Stimulated activated CD4-positive, alpha-beta T cell treated with anti-CD3 and anti-CD28 coated beads, Interleukin-4, amount 100 ng/mL, for 48 hours (primary cell): ENCODE data around the gene TMEM63A.

Experiments
- DNase-seq, 2 donors: peaks; one replicate each; pipeline ENCODE4 v3.0.0-alpha.2; 2020; ENCODE audit warnings: low read depth in 2 of 2

TMEM63A gene

DNA sequence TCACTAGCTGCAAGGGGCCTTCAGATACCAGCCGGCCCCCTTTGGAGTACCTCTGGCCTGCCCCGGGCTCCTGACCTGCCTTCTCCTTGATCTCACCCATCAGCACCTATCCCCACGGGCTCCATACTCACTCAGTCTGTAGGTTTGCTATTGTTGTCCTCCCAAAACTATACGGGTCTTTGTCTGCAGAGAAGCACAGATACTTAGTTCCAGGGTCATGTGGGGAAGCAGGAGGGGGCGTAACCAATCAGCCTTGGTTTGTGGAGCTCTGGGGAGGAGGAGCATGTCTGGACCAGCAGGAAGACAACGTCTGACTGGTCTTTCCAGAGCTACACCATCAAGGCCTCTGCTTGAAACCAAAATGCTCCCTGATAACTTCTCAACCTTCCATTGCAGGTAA, 15.2 kb downstream of the TMEM63A start:
- no peak for DNase-seq

DNA sequence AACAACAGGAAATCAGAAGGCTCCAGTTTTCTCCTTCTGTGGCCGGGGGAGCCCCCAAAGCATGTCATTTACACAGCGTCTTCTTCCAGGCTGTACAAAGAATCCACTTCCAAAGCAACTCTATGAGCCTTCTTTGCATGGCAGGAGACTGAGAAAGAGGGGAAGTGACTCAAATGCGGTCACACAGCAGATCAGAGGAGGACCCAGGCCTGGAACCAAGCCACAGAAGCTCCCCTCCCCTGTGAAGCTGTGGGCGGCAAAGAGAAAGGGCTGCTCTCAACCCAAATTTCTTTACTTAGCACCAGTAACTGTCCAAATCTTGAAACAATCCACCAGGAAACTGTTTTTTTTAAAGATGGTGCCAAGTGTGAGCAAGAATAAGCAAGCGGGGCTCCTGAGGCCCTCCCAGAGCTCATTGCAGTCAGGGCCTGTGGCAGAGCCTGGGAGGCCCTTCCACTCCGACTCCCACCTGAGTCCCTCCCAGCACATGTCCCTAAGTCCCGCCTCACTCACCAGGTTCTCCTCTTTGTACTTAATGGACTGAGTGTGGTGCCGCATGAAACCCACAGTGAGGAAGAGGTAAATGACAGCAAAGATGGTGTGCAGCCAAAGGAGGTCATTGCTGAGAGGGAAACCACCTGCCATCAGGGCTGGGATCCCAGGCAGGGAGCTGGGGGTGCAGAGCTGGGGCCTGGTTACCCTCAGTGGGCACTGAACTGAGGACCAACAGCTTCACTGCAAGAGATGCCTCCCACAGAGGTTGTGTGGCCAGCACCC, 15.9 kb downstream of the TMEM63A start:
- DNase-seq = peak; percentile 54 to 69

DNA sequence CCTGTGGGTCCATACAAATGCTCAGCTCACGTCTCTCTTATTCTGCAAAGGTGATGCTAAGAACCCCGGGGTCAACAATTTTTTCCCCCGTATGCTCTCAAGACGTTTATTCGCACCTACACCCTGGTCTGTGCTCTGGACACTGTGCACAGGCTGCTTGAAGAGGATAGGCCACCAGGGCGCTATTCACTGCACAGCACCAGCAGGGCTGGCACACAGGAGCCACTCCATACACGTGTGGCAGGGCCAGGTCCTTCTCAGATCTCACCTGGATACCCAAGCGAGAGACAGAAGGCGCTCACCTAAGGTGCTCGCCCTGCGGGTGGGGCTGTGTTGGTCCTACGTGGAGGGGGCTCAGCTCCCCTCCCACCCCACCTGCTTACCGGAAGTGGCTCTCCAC, 16.7 kb downstream of the TMEM63A start:
- DNase-seq = no peak

DNA sequence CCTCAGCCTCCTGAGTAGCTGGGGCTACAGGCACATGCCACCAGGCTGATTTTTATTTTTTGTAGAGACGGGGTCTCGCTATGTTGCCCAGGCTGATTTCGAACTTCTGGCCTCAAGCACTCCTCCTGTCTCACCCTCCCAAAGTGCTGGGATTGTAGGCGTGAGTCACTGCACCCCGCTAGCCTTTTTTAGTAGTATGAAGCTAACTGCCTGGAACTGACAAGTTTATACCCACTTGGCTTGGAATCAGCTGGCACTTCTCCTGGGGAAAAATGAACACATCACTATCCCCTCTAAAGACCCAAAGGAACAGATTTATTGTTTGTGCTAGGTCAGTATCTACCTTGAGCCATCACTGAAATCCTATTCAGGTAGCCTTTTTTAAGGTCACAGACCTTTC, 19.0 kb downstream of the TMEM63A start:
- no peak for DNase-seq

DNA sequence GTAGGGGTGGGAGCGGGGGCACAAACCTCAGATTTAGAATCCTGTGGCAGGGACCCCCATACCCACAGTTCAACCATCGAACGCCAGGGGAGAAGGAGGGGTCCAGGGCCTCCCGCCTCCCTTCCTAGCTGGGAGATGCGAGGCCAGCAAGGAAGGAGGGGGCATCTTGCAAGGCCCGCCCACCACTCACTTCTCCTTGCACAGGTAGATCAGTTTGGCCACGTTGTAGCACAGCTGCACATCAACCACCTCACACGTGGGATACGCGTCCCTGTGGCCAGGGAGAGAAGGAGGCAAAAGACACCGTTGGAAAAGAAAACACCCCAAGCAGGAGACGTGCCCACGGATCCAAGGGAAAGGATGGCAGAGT, 19.6 kb downstream of the TMEM63A start:
- DNase-seq = no peak

DNA sequence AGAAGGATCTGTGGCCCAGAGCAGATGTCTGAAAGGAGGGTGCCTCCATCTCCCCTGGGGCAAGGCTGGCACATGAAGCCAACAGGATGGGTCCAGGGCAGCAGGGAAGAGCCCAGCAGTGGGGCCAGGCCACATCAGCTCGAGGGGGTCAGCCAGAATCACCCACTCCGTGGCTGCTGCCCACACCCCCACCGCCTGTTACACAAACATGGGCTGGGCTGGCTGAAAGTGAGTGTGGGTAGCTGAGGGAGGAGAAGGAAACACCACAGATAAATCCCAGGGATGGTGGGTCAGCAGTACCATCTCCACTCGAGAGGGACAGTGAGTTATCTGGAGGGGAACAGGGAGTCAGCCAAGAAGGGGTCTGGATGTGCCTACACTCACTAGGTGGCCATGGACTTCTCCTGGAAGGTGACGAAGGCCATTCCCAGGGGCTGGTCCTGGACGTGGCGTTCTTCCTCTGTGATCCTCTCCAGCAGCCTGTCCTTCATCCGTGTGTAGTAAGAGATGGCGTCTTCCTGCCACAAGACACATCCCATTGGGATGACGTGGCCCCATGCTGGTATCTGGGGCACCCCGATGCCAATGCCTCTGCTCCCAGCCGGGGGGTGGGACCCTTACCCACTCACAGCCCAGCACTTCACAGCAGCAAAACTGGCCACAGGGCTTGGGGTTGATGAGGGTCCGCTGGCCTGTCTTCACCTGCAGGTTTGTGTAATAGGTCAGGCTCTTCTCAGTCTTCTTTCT, 20.2 kb downstream of the TMEM63A start:
- DNase-seq = no peak

DNA sequence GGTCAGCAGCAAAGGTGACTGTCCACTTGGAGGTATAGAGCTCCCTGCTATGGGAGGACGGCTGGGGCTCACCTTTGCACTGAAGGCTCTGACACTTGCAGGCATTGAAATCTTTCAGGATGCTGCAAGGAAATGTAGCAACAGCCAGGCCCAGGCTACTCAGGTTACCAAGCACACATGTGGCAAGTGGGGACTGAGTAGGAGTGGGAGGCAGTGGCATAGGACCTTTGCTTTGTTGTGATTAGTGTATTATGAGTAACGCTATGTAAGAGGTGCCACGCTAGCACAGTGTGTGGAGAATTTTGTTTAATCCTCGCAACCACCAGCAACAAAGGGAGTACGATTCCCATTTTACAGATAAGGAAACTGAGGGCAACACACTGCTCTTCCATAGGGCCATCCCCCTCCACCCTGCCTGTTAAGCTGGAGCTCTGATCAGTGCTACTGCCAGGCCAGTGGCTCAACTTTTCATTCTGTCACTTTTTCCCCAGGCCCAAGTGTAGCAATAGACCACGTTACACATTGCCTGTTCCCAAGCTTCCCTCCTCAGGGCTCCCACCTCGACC, 21.2 kb downstream of the TMEM63A start:
- DNase-seq = no peak

DNA sequence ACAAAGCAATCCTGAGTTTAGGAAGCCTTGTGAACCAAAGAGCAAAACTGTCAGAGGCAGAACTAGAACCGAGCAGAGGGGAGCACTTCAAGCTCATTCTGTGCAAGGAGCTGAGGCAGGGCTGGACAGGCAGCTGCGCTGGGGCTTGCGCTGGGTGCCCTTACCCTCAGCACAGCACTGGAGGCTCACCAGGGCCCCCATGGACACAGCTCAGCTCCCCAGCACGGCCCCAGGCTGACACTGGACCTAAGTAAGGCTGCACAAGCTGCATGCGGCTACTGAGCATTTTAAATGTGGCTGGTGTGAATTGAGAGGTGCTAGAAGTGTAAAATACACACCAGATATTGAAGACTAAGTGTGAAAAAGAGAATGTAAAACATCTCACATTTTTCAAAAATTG, 22.1 kb downstream of the TMEM63A start:
- no peak for DNase-seq

DNA sequence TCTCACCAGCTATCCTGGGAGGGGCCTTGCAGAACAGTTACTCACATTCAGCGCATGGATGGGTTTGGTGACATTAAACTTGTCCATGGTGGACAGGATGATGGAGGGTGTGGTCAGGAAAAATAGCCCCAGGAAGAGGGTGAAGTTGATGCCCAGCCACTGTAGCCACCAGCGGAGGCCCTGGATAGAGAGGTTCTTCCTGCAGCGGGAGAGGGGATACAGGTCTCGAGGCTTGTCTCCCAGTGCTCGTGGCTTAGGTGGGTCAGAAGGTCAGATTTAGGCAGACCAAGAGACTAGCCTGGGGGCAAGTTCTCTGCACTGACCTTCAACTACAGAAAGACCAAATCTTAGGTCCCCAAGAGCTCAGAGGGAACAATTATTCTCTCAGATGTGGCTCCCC, 23.0 kb downstream of the TMEM63A start:
- DNase-seq = no peak

DNA sequence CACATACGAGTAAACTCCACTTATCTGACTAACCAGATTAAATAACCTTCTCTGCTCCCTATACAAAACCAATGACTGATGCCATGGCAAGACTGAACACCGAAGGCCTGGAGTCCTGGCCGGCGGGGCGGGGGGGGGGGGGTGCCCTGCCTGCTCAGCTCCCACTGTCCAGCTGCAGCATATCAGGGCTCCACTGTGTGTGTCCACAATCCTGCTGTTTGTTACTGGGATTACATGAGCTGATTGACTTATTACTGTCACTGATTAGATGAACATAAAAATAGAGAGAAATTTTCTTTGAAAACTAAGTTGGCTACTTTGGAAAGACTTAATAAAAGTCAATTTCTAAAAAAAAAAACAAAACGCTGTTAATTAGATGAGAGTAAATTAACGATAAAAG, 24.9 kb downstream of the TMEM63A start:
- DNase-seq = no peak

DNA sequence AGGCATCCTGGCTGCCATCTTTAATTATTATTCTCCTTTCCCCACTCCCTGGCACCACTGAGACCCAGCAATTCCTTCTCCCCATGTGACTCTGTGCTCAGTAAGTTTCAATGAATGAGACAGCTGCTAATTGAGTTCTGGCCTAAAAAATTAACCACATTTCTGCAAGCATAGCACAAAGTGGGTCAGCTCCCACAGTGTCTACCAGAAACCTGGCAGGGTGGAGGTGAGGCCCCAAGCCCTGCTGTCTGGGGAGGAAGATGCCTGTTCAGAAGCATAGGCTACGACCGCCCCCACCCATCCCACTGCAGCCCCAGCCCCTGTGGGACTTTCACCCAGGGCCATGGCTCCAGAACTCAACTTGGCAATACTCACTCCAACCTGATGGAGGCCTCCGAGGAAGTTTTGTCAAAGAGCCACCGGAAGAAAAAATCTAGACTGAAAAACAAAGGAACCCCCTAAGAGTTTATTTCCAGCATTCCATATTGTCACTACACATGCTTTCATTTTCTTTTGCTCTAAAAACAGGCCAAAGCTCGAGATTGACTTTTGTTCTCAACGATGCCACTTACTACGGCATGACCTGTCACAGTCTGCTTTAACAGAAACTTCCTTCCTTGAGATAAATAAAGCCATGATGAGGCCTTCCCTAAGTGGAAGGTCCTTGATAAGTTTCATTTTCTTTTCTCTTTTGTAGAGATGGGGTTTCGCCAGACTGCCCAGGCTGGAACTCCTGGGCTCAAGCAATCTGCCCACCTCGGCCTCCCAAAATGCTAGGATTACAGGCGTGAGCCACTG, 26.5 kb downstream of the TMEM63A start:
- no peak for DNase-seq

DNA sequence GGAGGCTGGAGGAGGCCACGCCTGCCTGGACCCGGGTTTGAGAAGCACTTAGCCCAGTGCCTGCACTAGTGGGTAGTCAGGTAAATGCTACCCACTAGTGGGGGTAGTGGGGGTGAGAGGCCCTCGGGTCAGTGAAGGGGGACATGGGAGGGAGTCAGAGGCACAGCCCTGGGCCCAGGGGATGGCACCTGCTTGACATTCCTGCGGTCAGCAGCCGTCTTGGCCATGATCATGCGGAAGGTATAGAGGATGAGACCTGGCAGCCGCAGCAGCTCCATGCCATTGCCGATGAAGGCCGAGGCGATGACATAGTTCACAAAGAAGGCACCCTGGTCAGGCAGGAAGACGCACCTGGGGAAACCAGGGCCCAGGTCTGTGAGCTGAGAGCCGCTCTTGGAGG, 28.7 kb downstream of the TMEM63A start:
- DNase-seq = no peak

DNA sequence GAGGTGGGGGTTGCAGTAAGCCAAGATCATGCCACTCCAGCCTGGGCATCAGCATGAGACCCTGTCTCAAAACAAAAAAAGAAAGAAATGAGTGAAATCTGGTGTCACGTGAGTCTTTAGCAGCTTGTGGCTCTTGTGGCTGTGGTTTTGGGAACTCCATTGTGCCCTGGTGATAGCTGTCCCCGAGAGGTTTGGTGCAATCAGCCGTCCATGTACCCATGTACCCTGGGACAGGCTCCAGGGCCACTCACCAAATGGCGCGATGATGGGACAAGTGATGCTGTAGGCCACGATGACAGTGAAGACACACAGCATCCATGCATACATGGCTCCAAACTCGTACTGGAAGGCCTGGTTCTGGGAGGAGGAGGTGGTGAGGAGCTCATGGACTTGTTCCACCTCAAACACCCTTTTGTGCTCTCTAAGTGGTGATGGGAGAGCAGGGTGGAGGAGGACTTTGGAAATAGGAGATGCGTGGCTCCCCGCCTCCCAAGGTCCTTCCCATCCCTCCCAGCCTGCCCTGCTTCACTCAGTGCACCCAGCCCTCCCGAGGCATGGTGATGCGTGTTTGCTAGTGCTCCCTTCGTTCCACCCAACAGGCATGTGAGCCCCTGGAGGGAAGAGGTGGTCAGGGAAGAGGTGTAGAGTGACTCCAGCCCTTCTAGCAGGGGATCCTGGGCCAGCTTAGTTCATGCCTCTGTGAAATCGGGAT, 29.6 kb downstream of the TMEM63A start:
- no peak for DNase-seq

DNA sequence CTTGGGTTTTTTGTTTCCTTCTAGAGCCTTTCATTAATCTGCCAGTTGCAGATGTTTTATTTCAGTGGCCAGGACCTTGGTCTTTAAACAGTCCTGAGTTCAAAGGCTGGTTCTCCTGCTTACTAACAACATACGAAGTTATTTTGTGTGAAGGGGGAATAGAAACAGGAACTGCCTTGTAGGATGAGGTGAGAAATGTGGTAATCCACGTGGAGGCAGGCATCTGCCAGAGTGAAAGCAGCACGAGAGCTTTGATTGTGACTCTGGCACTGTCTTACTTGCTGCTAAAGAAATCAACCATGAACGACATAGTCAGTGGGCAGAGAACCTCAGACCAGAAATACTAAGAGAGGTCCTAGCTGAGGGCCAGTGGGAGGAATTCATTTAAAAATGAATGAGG, 30.4 kb downstream of the TMEM63A start:
- DNase-seq = no peak

DNA sequence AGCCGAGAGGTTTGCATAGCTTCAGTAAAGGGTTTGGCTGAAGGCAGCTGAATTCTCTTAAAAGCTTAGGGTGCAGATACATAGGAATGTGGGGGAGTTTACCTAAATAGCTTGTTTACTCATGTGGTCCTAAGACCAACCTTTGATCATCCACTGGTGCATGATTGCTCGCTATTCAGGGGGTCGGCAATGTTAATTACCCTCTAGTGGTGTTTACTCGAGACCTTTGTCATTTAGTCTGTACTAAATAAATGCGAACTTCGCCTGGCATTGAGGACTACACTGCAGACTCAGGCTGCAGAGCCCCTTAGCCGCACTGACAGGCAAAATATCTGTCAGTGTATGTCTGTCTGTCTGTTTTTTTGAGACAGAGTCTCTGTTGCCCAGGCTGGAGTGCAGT, 31.8 kb downstream of the TMEM63A start:
- DNase-seq = no peak

DNA sequence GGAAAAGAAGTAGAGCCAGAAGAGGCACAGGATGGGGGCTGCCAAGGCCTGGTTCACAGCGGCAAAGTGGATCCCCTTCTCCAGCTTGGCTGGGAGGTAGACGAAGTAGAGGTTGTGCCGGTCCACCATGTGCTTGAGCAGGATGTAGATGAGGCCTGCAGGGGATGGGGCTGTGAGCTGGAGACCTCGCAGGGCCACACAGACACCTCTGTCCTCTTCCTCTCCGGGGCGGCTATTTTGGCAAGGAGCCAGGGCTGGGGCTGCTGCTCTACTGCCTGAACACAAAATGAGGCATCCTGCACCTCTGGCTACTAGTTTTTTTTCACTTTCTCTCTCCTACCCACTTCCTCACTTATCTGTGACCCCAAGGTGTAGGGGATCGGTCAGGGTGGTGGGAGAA, 32.3 kb downstream of the TMEM63A start:
- no peak for DNase-seq

DNA sequence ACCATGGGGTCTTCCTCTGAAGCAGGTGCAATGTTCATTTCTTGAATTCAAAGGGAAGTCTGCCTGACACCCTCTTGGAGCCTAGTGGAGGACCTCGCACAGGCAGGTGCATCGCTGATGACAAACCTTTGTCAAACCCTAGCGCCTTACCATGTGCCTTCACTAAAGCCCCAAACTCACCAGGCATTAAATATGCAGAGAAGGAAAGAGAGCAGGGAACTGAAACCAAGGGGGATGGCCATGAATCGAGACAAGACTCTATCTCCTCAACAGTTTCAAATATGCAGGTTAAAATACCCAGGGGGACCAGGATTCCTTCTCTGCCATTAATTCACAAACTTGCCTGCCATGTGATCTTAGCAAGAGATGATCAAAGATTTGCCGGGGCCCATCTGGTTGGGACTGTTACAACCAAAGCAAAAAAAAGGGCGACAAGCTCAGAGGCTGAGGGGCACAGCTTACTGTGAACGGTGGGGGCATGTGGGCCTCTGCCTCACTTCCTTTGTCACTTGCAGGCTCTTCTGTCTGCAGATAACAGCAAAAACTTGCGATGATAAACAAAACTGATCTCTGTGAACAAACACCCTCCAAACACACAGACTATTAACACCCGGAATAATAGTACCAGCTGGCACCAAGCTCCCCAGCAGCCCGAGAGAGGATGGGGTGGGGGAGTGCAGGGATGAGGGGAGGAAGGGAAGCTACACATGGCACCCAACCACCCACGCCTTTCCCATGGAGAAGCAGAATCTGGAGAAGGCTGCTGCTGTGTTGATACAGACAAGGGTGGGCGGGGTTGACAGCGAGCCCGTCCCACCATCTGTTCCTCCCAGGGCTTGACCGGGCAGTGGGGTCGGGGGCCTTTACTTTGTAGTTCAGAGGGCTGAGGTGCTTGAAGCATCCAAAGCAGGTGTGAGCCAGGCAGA, 33.9 kb downstream of the TMEM63A start:
- DNase-seq = no peak

DNA sequence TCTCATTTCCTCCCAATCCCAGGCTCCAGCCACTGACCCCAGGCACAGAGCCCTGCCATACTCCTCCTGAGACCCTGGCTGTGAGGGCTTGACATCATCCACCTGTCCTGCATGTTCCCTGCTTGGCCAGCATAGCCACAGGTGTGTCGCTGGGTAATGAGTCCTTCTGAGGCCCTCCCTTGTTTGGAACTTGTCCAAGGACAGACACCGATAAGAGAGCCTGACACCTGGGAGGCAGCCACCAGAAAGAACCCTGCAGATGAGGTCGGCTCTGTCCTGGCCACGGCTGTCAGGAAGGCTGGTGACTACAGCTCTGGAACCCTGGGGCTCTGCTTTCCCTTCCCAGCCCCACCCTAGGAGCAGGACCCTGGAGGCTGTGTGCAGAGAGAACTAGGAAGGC, 34.6 kb downstream of the TMEM63A start:
- DNase-seq = no peak

DNA sequence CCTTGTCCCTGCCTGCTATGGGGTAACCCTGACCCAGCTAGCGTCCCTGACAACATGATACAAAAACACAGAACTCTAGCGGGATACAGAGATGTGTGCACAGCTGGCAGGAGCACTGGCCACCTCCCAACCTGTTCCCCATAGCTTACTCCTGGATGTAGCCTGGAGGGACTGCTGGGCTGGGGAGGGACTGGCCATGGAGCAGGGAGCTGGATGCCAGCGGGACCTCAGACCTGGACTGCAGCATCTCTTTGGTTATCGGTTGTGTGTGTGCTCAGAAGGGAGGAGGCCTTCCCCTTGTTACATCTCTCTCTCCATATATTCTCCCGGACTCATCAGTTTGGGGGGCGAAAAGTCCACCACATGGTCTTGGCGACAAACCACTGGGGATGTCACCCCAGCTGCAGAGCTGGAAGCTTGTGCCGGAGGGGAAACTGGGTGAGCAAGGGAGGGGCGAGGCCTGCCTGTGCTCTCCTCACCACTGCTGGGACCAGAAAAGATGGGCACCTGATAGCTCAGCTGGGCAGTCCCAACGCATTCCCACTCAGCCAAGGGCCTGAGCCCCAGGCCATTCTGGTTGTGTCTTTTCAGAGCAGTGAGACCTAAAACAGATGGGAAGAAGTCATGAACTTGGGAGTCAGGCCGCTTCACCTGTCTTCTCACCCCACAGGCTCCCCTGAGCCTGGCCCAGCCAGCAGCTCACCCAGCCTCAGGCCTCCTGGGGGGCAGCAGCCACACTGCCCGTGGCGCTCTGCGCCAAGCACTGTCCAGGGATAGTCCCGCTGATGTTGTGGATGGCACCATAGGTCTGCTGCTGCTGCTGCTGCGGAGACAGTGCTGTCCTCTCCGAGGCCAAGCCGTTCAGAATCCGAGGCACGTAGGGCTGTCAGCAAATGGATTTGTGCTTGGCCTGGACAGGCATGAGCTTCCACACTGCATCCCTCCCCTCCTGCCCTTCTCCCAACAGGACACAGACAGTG, 35.6 kb downstream of the TMEM63A start:
- no peak for DNase-seq
